Activated T-helper 1 cell treated with anti-CD3 and anti-CD28 coated beads, Interleukin-12 subunit alpha, Interleukin-12 subunit beta, Interleukin-2, Interleukin-4 antibody, amounts not matched to agents 30 ng/mL and 10 ng/mL and 1 ng/mL, durations not matched to agents 14 hours and 24 hours and 36 hours (primary cell): ENCODE measurements around the gene CELF6. TPM values are rescaled to one million over a fixed set of nuclear protein-coding genes. Genes with fewer than 3 reads are reported as not detected.

ENCODE experiments used
- DNase-seq: peaks from one replicate; pipeline ENCODE4 v3.0.0; 2021; ENCODE audit warnings: low spot score
- H3K27ac Mint-ChIP-seq: one replicate; pipeline ENCODE4 v1.8.0; 2021; ENCODE audit warnings: mild to moderate bottlenecking, mixed read lengths
- H3K27me3 Mint-ChIP-seq: one replicate; pipeline ENCODE4 v1.8.0; 2022; ENCODE audit warnings: mild to moderate bottlenecking, moderate library complexity, mixed read lengths; ENCODE audit not compliant: insufficient read depth
- H3K36me3 Mint-ChIP-seq: one replicate; pipeline ENCODE4 v1.8.0; 2021; ENCODE audit warnings: low read depth, mixed read lengths
- H3K4me1 Mint-ChIP-seq: one replicate; pipeline ENCODE4 v1.8.0; 2021; ENCODE audit warnings: low read depth, mixed read lengths
- H3K4me3 Mint-ChIP-seq: one replicate; pipeline ENCODE4 v1.8.0; 2021; ENCODE audit warnings: mild to moderate bottlenecking, moderate library complexity, mixed read lengths
- H3K9me3 Mint-ChIP-seq: one replicate; pipeline ENCODE4 v1.8.0; 2021; ENCODE audit warnings: mixed read lengths
- intact Hi-C: fragments of 100-400 bp; cut with micrococcal nuclease; formaldehyde crosslinking; loops from one replicate; pipeline ENCODE4 v1.15.1; 2024
- total RNA-seq: library from RNA; stranded (reverse); gene quantifications from 2 replicates; pipeline ENCODE4 v1.2.3, GENCODE V29; 2022

CELF6 gene
- total RNA-seq, 1 donor from 2014 or later, result 0.26 TPM

DNA sequence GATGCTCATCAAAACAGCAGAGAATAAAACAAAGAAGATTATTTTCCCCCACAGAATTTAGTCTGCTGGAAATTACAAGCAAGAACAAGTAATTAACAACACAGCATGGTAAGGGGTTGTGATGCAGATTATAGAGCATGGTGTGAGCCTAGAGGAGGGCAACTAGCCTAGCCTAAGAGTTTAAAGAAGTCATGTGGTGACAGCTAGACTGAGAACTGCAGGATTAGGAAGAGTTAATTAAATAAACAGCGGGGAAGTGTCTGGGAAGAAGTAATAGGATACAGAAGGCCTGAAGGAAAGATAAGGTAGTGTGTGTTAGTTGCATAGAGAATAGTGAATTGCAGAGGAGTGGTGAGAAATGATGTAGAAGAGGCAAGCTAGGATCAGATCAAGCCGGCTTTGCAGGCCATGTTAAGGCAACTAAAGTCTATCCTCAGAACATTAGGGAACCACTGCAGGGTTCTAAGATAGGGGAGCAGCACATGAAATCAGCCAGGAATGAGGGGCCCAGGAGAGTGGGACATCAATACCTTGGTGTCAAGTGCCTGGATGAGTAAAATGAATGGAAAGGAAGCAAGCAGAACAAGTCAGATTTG lies 77.1 kb downstream of the CELF6 start:
- intact Hi-C loops, result no loop called here
- no peak for DNase-seq
- H3K27me3 Mint-ChIP-seq, result no peaks in the 10 kb centered on the region
- peaks cover 24% of the 10 kb centered on the region for H3K4me1 Mint-ChIP-seq
- peaks cover 53% of the 10 kb centered on the region for H3K36me3 Mint-ChIP-seq
- no peaks in the 10 kb centered on the region for H3K9me3 Mint-ChIP-seq
- H3K27ac Mint-ChIP-seq, result no peak overlapping the region
- H3K4me3 Mint-ChIP-seq, result no peak overlapping the region

DNA sequence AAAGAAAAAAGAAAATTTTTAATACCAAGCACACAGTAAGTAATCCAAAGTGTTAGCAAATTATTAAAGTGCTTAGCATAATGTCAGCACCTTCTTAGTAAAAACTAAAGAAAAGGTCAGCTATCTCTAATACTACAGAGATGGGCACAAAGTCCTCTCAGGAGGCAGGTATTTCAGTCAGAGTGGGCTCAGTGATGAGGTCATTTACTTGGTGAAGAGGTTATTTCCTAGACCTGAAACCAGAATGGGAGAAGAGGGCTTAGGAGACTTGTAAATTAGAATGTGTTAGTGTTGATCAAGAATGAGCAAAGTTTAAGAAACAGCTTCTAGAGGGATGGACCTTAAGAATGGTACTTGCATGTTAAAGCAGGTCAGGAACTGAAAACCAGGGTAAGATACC lies 80.3 kb downstream of the CELF6 start:
- H3K27ac Mint-ChIP-seq, result no peak overlapping the region

DNA sequence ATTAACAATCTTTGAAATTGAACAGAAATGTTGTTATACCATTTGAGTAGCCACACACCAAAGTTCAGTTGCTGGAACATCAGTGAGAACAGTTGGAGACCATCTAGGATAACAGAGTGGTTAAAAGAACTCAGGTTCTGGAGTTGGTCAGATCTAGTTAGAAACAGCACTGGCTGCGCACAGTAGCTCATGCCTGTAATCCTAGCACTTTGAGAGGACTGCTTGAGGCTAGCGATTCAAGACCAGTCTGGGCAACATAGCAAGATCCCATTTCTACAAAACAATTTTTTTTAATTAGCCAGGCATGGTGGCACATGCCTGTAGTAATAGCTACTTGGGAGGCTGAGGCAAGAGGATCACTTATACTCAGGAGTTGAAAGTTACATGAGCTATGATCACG lies 81.4 kb downstream of the CELF6 start:
- H3K9me3 Mint-ChIP-seq, result no peaks in the 10 kb centered on the region
- H3K4me1 Mint-ChIP-seq, result peaks cover 50% of the 10 kb centered on the region
- H3K27ac Mint-ChIP-seq, result no peak overlapping the region
- H3K36me3 Mint-ChIP-seq, result peaks cover 33% of the 10 kb centered on the region
- no peaks in the 10 kb centered on the region for H3K27me3 Mint-ChIP-seq
- intact Hi-C loops, result no loop called here
- DNase-seq, result no peak
- H3K4me3 Mint-ChIP-seq, result no peak overlapping the region

More for the DNA sequence above, 80.3 kb downstream of the CELF6 start:
- Mint-ChIP-seq H3K9me3 (no peaks in the 10 kb centered on the region), H3K36me3 (peaks cover 43% of the 10 kb centered on the region), H3K27me3 (no peaks in the 10 kb centered on the region), H3K4me1 (peaks cover 43% of the 10 kb centered on the region), H3K4me3 (no peak overlapping the region)
- DNase-seq, result no peak
- intact Hi-C loops, result no loop called here

DNA sequence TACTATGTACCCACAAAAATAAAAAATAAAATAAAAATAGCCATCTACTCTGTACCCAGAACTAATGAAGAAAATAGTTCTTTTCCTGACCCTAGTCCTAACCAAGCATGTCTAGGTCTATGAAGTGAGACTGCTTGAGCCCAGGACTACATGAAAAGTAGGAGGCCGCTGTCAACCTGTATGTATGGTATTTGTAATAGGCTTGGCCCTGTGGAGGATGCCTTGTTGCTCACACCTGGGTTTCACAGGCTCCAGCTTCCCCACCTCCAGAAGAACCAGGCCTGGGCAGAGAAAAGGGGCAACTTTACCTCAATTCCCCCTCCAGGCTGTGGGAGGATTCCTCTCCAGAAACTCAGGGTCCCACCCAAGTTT lies 82.1 kb downstream of the CELF6 start:
- H3K36me3 Mint-ChIP-seq, result peaks cover 26% of the 10 kb centered on the region
- no peaks in the 10 kb centered on the region for H3K9me3 Mint-ChIP-seq
- H3K4me3 Mint-ChIP-seq, result peak overlapping the region; percentile 82
- H3K27me3 Mint-ChIP-seq, result no peaks in the 10 kb centered on the region
- peaks cover 51% of the 10 kb centered on the region for H3K4me1 Mint-ChIP-seq
- intact Hi-C loops, result loop anchor here (1.0 kb wide), 2 partner anchors 10 to 34 kb away; partner anchors contain the start of gene PARP6
- DNase-seq, result no peak
- peak overlapping the region; percentile 90 for H3K27ac Mint-ChIP-seq

DNA sequence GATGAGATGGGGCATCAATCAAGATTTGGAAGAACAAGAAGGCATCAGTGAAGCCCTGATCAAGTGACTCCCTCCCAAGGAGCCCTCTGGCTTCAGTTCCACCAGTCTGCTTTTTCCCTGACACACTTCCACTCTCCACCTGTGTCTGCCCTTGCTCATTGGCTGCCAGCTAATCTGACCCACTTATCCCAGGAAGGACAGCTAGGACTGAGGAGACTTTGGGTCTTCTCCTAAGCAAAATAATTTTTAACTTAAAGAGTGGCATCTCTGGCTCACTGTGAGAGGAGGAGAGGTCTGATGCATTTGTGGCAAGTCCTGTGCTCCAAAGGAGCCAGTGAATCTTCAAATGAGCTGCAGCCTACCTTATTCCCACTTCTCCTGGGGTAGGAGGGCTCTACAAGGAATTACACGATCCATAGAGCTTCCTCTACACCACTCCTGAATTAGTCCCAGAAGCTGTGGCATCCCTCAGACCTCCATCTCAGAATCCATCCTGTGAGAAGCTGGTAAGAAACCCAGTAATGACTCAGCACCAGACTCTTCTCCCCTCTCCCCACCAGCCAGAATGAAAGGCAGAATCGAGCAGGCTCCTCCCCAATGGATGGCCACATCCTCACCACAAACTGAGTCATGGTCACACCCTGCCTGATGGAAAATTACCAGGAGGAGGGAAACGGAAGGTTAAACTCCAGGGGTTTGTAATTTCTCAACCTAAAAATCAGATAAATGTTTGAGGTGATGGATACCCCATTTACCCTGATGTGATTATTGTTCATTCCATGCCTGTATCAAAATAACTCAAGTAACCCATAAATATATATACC lies 82.7 kb downstream of the CELF6 start:
- Mint-ChIP-seq H3K4me1 (peaks cover 57% of the 10 kb centered on the region), H3K27ac (peak overlapping the region; percentile 90), H3K27me3 (no peaks in the 10 kb centered on the region), H3K36me3 (peaks cover 20% of the 10 kb centered on the region), H3K4me3 (peak overlapping the region; percentile 82), H3K9me3 (no peaks in the 10 kb centered on the region)
- DNase-seq, result peak; percentile 79
- intact Hi-C loops, result loop anchor here (1.0 kb wide), 2 partner anchors 9 to 35 kb away; partner anchors contain the start of gene PARP6

DNA sequence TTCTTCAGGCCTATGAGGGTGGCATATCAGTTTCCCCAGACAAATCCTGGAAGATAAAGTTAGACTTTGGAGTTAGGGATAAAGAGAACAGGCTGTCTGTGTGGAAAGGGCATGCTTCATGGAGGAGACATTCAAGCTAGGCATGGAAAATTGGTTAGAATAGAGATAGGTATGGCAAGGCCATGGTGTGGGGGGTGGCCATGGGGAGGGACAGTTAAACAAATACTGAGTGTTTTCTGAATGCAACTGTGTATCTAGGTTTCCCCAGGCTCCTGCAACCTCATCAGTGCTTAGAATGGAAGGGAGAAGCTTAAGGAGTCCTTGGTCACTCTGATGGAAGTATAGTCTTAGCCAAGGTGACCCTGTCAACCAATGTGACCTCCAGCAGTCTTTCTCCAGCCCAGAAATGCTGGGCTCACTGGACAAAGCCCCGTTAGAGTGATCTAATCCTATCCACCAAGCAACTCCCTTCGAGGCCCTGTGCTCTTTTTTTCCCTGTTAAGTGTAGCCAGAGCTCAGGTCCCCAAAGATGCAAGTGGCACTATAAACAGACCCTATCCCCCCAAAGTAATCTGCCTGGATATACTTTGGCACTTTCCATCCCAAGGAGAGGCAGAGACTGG lies 83.5 kb downstream of the CELF6 start:
- H3K27ac Mint-ChIP-seq, result peak overlapping the region; percentile 90

DNA sequence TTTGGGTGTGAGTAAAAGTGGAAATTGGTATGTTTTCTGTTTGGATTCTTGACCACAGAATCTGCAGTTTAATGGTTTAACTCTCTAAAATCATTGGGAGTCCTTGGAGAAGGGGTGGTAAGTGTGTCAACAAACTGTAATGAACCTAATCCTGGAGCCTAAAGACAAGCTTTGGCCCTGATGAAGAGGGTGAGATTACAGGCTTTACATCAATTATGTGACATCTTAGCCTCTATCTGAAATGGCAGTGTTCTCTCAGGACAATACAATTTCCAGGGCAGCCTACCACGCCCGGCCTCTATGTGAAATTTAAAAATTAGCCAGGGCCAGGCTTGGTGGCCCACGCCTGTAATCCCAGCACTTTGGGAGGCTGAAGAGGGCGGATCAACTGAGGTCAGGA lies 84.7 kb downstream of the CELF6 start:
- no peak for DNase-seq
- peak overlapping the region; percentile 12 for H3K27ac Mint-ChIP-seq
- H3K27me3 Mint-ChIP-seq, result no peaks in the 10 kb centered on the region
- H3K4me3 Mint-ChIP-seq, result no peak overlapping the region
- H3K4me1 Mint-ChIP-seq, result peaks cover 61% of the 10 kb centered on the region
- peaks cover 5% of the 10 kb centered on the region for H3K36me3 Mint-ChIP-seq
- H3K9me3 Mint-ChIP-seq, result no peaks in the 10 kb centered on the region
- intact Hi-C loops, result no loop called here

More for the DNA sequence above, 83.5 kb downstream of the CELF6 start:
- no peaks in the 10 kb centered on the region for H3K9me3 Mint-ChIP-seq
- H3K4me3 Mint-ChIP-seq, result peak overlapping the region; percentile 82
- H3K4me1 Mint-ChIP-seq, result peaks cover 63% of the 10 kb centered on the region
- peaks cover 14% of the 10 kb centered on the region for H3K36me3 Mint-ChIP-seq
- H3K27me3 Mint-ChIP-seq, result no peaks in the 10 kb centered on the region
- intact Hi-C loops, result loop anchor here (1.0 kb wide), 2 partner anchors 8 to 36 kb away; partner anchors contain the start of gene PARP6
- no peak for DNase-seq

Other genes with a start within 250 kb of the CELF6 start
- gene MYO9A, start 202.0 kb downstream of the CELF6 start, total RNA-seq, result 15.2 and 16.4 TPM in 2 replicates
- 1.5 and 1.8 TPM in 2 replicates for gene SENP8, start 201.8 kb downstream of the CELF6 start, total RNA-seq
- 0.21 TPM in 1 of 2 replicates, not detected in the other for gene GRAMD2A, start 122.4 kb downstream of the CELF6 start, total RNA-seq
- 2,409 and 2,442 TPM in 2 replicates for gene PKM, start 89.0 kb downstream of the CELF6 start, total RNA-seq
- 79.3 and 87.1 TPM in 2 replicates for gene PARP6, start 47.6 kb downstream of the CELF6 start, total RNA-seq
- 55.7 and 61.0 TPM in 2 replicates for gene HEXA, start 55.9 kb upstream of the CELF6 start, total RNA-seq
- gene TMEM202, start 78.1 kb upstream of the CELF6 start, total RNA-seq, result not detected in 2 replicates
- gene ARIH1, start 154.2 kb upstream of the CELF6 start, total RNA-seq, result 140 and 144 TPM in 2 replicates